ENCODE data around the gene STT3A. TPM values are rescaled to one million over a fixed set of nuclear protein-coding genes. Genes with fewer than 3 reads are reported as not detected.

The STT3A gene
- total and polyA plus RNA-seq, 2 of the 13 experiments (the other 11 are each of a cell fraction or from before 2014, with no cell fraction given) = 229 to 319 TPM

- TF ChIP-seq ZNF639 (CRISPR knock-in tag; conservative IDR thresholded peaks at IDR 0.05) (no peak), ZNF281 (CRISPR knock-in tag; IDR thresholded peaks at IDR 0.05; ENCODE audit: borderline replicate concordance) (no peak), HES4 (CRISPR knock-in tag; IDR thresholded peaks at IDR 0.05; ENCODE audit: borderline replicate concordance) (no peak), ZNF44 (CRISPR knock-in tag; IDR thresholded peaks at IDR 0.05) (no peak), ZNF10 (CRISPR knock-in tag; IDR thresholded peaks at IDR 0.05; ENCODE audit: borderline replicate concordance, low read depth) (no peak), BRD4 (CRISPR knock-in tag; IDR thresholded peaks at IDR 0.05) (peak; percentile 15; the same call in 1 of the 2 replicates), SMYD3 (CRISPR knock-in tag; IDR thresholded peaks at IDR 0.05) (no peak), TBX3 (IDR thresholded peaks at IDR 0.05; ENCODE audit: borderline replicate concordance) (no peak), NCOR1 (IDR thresholded peaks at IDR 0.05; ENCODE audit: borderline replicate concordance, low read length) (no peak), ZSCAN5A (CRISPR knock-in tag; IDR thresholded peaks at IDR 0.05; ENCODE audit: borderline replicate concordance) (0 out of 2 replicates have a peak, but pooled peaks have one; percentile 34), THAP8 (CRISPR knock-in tag; IDR thresholded peaks at IDR 0.05; ENCODE audit: borderline replicate concordance) (no peak), ZNF772 (CRISPR knock-in tag; IDR thresholded peaks at IDR 0.05) (peak; percentile 52; the same call in 1 of the 2 replicates), ZFYVE20 (CRISPR knock-in tag; IDR thresholded peaks at IDR 0.05; ENCODE audit: borderline replicate concordance, low read depth) (0 out of 2 replicates have a peak, but pooled peaks have one; percentile 16), MXD3 (CRISPR knock-in tag; IDR thresholded peaks at IDR 0.05) (0 out of 2 replicates have a peak, but pooled peaks have one; percentile 4), SAFB2 (CRISPR knock-in tag; IDR thresholded peaks at IDR 0.05; ENCODE audit: borderline replicate concordance, low read depth) (no peak; the same call in 1 of the 2 replicates), NFRKB (IDR thresholded peaks at IDR 0.05) (no peak), ZBTB39 (CRISPR knock-in tag; IDR thresholded peaks at IDR 0.05) (no peak)
These were observed 875 bp upstream of the STT3A start (continued) for GRCh38 chr11:125591649-125592304.
